Neural cell (in vitro differentiated cells): ENCODE measurements around the gene H1-8.

Experiments
- EP300 ChIP-seq: fragments of 450-650 bp; conservative IDR thresholded peaks from 2 replicates; pipeline ENCODE4 v1.6.1; 2014; ENCODE audit warnings: antibody characterized with exemption, mild to moderate bottlenecking, moderate library complexity; ENCODE audit not compliant: poor library complexity, severe bottlenecking
- EZH2 ChIP-seq: fragments of 200-600, 300-800 bp; shearing (Covaris generic), sonication (generic); IDR thresholded peaks from 2 replicates; pipeline ENCODE4 v1.6.1; 2014; ENCODE audit warnings: antibody characterized with exemption, low read length, borderline replicate concordance, mild to moderate bottlenecking; ENCODE audit not compliant: insufficient read depth, poor library complexity, severe bottlenecking
- MXI1 ChIP-seq: fragments of 450-650 bp; conservative IDR thresholded peaks from 2 replicates; pipeline ENCODE4 v1.6.1; 2014; ENCODE audit warnings: antibody characterized with exemption, mild to moderate bottlenecking; ENCODE audit not compliant: poor library complexity, severe bottlenecking
- POLR2AphosphoS5 ChIP-seq: IDR thresholded peaks from 2 replicates; pipeline ENCODE4 v1.6.1; 2012
- RAD21 ChIP-seq: fragments of 450-650 bp; conservative IDR thresholded peaks from 2 replicates; pipeline ENCODE4 v1.6.1; 2014; ENCODE audit warnings: antibody characterized with exemption, mild to moderate bottlenecking, moderate library complexity
- SMC3 ChIP-seq: fragments of 450-650 bp; conservative IDR thresholded peaks from 2 replicates; pipeline ENCODE4 v1.6.1; 2014; ENCODE audit warnings: antibody characterized with exemption, mild to moderate bottlenecking, moderate library complexity; ENCODE audit not compliant: poor library complexity
- TAF1 ChIP-seq: IDR thresholded peaks from 2 replicates; pipeline ENCODE4 v1.6.1; 2012; ENCODE audit warnings: low read depth
- TF ChIP-seq, protein P1 (sequence below): fragments of 450-650 bp; IDR thresholded peaks from 2 replicates; pipeline ENCODE4 v1.5.1; 2014; ENCODE audit warnings: antibody characterized with exemption, mild to moderate bottlenecking, moderate library complexity; ENCODE audit not compliant: poor library complexity, severe bottlenecking
- TF ChIP-seq, protein P2 (sequence below): IDR thresholded peaks from 2 replicates; pipeline ENCODE4 v1.6.1; 2012; ENCODE audit warnings: borderline replicate concordance

- TF ChIP-seq, protein P1, sequence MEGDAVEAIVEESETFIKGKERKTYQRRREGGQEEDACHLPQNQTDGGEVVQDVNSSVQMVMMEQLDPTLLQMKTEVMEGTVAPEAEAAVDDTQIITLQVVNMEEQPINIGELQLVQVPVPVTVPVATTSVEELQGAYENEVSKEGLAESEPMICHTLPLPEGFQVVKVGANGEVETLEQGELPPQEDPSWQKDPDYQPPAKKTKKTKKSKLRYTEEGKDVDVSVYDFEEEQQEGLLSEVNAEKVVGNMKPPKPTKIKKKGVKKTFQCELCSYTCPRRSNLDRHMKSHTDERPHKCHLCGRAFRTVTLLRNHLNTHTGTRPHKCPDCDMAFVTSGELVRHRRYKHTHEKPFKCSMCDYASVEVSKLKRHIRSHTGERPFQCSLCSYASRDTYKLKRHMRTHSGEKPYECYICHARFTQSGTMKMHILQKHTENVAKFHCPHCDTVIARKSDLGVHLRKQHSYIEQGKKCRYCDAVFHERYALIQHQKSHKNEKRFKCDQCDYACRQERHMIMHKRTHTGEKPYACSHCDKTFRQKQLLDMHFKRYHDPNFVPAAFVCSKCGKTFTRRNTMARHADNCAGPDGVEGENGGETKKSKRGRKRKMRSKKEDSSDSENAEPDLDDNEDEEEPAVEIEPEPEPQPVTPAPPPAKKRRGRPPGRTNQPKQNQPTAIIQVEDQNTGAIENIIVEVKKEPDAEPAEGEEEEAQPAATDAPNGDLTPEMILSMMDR, result no peak
- no peak for TF ChIP-seq EZH2
- TF ChIP-seq MXI1, result no peak
- TF ChIP-seq, protein P2, sequence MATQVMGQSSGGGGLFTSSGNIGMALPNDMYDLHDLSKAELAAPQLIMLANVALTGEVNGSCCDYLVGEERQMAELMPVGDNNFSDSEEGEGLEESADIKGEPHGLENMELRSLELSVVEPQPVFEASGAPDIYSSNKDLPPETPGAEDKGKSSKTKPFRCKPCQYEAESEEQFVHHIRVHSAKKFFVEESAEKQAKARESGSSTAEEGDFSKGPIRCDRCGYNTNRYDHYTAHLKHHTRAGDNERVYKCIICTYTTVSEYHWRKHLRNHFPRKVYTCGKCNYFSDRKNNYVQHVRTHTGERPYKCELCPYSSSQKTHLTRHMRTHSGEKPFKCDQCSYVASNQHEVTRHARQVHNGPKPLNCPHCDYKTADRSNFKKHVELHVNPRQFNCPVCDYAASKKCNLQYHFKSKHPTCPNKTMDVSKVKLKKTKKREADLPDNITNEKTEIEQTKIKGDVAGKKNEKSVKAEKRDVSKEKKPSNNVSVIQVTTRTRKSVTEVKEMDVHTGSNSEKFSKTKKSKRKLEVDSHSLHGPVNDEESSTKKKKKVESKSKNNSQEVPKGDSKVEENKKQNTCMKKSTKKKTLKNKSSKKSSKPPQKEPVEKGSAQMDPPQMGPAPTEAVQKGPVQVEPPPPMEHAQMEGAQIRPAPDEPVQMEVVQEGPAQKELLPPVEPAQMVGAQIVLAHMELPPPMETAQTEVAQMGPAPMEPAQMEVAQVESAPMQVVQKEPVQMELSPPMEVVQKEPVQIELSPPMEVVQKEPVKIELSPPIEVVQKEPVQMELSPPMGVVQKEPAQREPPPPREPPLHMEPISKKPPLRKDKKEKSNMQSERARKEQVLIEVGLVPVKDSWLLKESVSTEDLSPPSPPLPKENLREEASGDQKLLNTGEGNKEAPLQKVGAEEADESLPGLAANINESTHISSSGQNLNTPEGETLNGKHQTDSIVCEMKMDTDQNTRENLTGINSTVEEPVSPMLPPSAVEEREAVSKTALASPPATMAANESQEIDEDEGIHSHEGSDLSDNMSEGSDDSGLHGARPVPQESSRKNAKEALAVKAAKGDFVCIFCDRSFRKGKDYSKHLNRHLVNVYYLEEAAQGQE, result no peak
- no peak for TF ChIP-seq TAF1
- TF ChIP-seq POLR2AphosphoS5, result no peak
- no peak for TF ChIP-seq EP300
- TF ChIP-seq RAD21, result no peak
- no peak for TF ChIP-seq SMC3
These were observed 5.4 kb downstream of the H1-8 start for GRCh38 chr3:129548104-129548965.
